NCI-H460 (cell line): Measurements from ENCODE around the gene EHBP1. TPM values are rescaled to one million over a fixed set of nuclear protein-coding genes. Genes with fewer than 3 reads are reported as not detected.

Source experiments
- DNase-seq: peaks from one replicate; pipeline ENCODE4 v3.0.0-alpha.2; 2016; ENCODE audit warnings: low read depth; ENCODE audit errors: extremely low read depth
- total RNA-seq: library from RNA; depleted of rRNA; stranded (reverse); fragments of >200 nt; shearing (Covaris generic); gene quantifications from 2 replicates; pipeline ENCODE4 v1.2.3, GENCODE V29; 2014

EHBP1 gene
- total RNA-seq, 1 experiment from 2014 or later: 22.6 TPM

- no peak for DNase-seq
Measured at GRCh38 chr2:62939735-62940491, 234.4 kb downstream of the EHBP1 start.

GRCh38 chr2:62940697-62941096 is 235.2 kb downstream of the EHBP1 start:
- DNase-seq: no peak

- DNase-seq: no peak
Measured at GRCh38 chr2:62941413-62941812, 235.9 kb downstream of the EHBP1 start.

- DNase-seq: no peak
Measured at GRCh38 chr2:62944362-62944761, 238.8 kb downstream of the EHBP1 start.

GRCh38 chr2:62947403-62947802 is 241.9 kb downstream of the EHBP1 start:
- DNase-seq: no peak

- DNase-seq: no peak
Measured at GRCh38 chr2:62956651-62957050, 251.1 kb downstream of the EHBP1 start.

- DNase-seq: no peak
Measured at GRCh38 chr2:62958206-62958605, 252.7 kb downstream of the EHBP1 start.

- DNase-seq: no peak
Measured at GRCh38 chr2:62964050-62964449, 258.5 kb downstream of the EHBP1 start.

GRCh38 chr2:62964671-62965070 is 259.2 kb downstream of the EHBP1 start:
- DNase-seq: no peak

GRCh38 chr2:62966991-62967390 is 261.5 kb downstream of the EHBP1 start:
- no peak for DNase-seq

GRCh38 chr2:62968168-62968567 is 262.7 kb downstream of the EHBP1 start:
- no peak for DNase-seq

GRCh38 chr2:62968668-62969067 is 263.2 kb downstream of the EHBP1 start:
- no peak for DNase-seq

- DNase-seq: no peak
Measured at GRCh38 chr2:62971936-62972335, 266.4 kb downstream of the EHBP1 start.

GRCh38 chr2:62972601-62973000 is 267.1 kb downstream of the EHBP1 start:
- DNase-seq: no peak

GRCh38 chr2:62974999-62975398 is 269.5 kb downstream of the EHBP1 start:
- no peak for DNase-seq

- DNase-seq: no peak
Measured at GRCh38 chr2:62991605-62992004, 286.1 kb downstream of the EHBP1 start.

GRCh38 chr2:62992561-62992960 is 287.0 kb downstream of the EHBP1 start:
- DNase-seq: no peak

- no peak for DNase-seq
Measured at GRCh38 chr2:62994206-62994605, 288.7 kb downstream of the EHBP1 start.

GRCh38 chr2:62996534-62997186 is 291.1 kb downstream of the EHBP1 start:
- no peak for DNase-seq

- no peak for DNase-seq
Measured at GRCh38 chr2:62998949-62999348, 293.4 kb downstream of the EHBP1 start.

GRCh38 chr2:62999905-63000304 is 294.4 kb downstream of the EHBP1 start:
- no peak for DNase-seq

- no peak for DNase-seq
Measured at GRCh38 chr2:63000801-63001200, 295.3 kb downstream of the EHBP1 start.
